Fibroblast of skin of left quadriceps (primary cell): ENCODE data around the gene TDRD1.

Experiments
- DNase-seq, 2 experiments: peaks; one replicate each; pipeline ENCODE4 v3.0.0-alpha.2; 2013; ENCODE audit warnings: low read depth in 2 of 2

Gene TDRD1

GRCh38 chr10:114176511-114176910 is 2.6 kb upstream of the TDRD1 start:
- DNase-seq: no peak

DNA sequence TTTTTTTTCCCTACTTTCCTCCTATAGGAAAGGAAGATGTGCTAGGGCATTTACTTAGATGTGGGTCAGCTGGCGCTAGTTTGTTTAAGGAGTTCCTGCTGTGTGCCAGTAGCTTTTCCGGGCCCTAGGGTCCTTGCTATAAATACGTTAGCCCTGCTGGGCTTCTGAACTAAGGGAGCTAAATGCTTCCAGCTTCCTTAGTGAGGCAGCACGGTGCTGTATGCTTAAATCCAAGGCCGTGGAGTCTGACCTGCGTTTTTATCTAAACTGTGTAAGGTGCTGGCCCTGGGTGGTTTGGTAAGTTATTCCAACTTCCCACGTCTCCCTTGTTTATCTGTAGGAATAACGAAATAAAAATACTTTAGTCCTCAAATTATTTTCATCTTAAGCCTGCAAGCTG is 594 bp downstream of the TDRD1 start:
- DNase-seq: no peak

- no peak for DNase-seq
Measured at GRCh38 chr10:114180937-114181336, 1.8 kb downstream of the TDRD1 start.

- no peak for DNase-seq
Measured at GRCh38 chr10:114181971-114182370, 2.8 kb downstream of the TDRD1 start.

- no peak for DNase-seq
Measured at GRCh38 chr10:114183563-114183962, 4.4 kb downstream of the TDRD1 start.

GRCh38 chr10:114184276-114184675 is 5.1 kb downstream of the TDRD1 start:
- DNase-seq: no peak

GRCh38 chr10:114188001-114188400 is 8.8 kb downstream of the TDRD1 start:
- DNase-seq: no peak

- DNase-seq: no peak
Measured at GRCh38 chr10:114188900-114189299, 9.7 kb downstream of the TDRD1 start.

DNA sequence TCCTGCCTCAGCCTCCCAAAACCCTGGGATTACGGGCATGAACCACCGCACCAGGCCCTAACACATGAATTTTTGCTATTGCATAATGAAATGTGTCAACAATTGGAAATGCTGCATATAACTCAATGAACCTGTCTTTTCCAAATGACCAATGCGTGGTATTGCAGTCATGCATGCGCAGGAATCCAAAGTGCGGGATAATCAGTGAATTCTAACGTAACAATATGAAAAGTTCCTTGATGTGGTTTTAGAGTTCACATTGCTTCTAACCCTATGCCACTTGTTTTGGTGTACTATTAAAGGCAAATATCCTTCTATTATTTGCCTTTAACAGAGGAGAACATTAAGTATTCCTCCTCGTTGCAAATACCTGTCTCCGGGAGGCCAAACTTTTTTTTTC is 10.5 kb downstream of the TDRD1 start:
- no peak for DNase-seq

- DNase-seq: no peak
Measured at GRCh38 chr10:114195079-114195478, 15.9 kb downstream of the TDRD1 start.

DNA sequence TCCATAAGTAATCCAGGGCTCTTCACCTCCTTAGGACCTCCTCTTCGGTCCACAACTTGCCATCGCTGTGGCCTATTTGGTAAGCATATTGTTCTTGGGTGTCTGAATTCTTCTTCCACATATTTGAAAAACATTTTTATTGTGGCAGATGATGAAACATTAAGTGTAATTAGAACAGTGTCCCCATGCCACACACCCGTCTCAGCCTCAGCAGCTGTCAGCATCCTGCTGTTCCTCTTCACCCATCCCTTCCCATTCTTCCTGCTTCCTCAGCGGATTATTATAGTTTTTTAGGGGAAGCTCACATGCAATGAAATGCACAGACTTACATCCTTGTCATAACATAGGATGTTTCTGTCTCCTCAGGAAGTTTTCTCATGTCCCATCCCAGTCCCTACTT is 20.1 kb downstream of the TDRD1 start:
- DNase-seq: no peak

DNA sequence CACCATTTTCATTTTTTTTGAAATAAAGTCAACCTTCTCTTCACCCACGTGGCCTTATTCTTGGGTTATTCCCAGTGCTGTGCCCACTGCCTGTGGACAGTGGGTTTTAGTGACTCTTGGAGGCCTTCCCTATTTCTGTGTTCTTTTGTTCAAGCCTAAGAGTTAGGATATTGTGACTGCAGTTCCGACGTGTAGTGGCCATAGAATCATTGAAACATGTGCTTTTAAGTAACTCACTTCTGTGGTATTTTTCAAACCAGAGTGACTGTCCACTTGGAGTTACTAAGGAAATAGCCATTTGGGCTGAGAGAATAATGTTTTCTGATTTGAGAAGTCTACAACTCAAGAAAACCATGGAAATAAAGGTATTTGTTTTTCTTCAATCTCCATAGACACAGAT is 23.7 kb downstream of the TDRD1 start:
- no peak for DNase-seq

- DNase-seq: no peak
Measured at GRCh38 chr10:114206902-114207301, 27.7 kb downstream of the TDRD1 start.

- no peak for DNase-seq
Measured at GRCh38 chr10:114207349-114207748, 28.2 kb downstream of the TDRD1 start.

GRCh38 chr10:114208351-114208750 is 29.2 kb downstream of the TDRD1 start:
- DNase-seq: no peak

DNA sequence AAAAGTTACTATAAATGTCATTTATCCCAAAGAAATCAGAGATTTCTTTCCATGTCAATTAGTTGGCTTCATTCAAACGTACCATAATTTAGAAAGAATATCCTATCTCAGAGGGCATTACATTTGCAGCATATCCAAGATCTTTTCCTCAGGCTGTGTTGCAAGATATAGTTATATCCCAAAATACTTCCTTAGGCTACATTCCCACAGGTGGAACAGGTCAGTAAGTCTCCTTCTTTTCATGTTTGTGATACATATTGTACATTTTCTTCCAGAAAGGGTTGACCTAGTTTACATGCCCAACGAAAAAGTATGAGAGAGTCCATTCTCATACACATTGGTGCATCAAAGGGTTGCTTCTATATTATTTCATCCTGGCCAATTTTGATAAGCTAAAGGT is 33.0 kb downstream of the TDRD1 start:
- no peak for DNase-seq

- DNase-seq: no peak
Measured at GRCh38 chr10:114215033-114215432, 35.9 kb downstream of the TDRD1 start.

GRCh38 chr10:114220281-114220680 is 41.1 kb downstream of the TDRD1 start:
- no peak for DNase-seq

DNA sequence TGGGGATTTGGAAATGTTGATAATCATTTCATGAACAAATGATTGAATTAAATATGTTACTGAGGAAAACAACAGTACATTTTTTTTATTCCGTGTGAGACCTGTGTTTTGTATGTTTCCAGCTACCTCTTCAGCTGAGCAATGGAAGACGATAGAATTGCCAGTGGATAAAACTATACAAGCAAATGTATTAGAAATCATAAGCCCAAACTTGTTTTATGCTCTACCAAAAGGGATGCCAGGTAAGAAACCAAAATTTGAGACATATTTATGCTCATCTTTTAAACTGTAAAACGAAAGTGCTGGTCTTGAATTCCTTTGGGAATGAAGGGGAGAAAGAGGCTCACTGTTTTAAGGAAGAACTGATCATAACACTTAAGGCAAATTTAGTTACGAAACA is 42.1 kb downstream of the TDRD1 start:
- no peak for DNase-seq

- no peak for DNase-seq
Measured at GRCh38 chr10:114223066-114223465, 43.9 kb downstream of the TDRD1 start.

DNA sequence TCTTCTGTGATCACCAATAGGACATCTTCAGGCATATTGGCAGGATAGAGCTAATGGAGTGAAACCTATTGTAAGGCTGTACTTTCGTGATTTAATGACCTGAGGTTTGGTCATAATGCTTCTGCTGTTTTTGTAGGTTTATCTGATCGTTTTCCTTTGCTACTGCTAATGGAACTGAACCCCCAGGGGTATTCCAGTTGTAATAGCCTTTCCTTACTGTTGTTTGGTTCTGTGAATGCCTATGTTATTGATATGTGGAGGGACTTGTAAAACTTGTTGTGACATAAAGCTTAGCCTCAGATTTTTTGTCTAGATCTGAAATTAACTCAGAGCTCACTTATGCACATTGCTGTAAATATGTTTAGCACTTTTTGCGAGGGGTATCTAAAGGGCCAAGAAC is 49.0 kb downstream of the TDRD1 start:
- DNase-seq: no peak

DNA sequence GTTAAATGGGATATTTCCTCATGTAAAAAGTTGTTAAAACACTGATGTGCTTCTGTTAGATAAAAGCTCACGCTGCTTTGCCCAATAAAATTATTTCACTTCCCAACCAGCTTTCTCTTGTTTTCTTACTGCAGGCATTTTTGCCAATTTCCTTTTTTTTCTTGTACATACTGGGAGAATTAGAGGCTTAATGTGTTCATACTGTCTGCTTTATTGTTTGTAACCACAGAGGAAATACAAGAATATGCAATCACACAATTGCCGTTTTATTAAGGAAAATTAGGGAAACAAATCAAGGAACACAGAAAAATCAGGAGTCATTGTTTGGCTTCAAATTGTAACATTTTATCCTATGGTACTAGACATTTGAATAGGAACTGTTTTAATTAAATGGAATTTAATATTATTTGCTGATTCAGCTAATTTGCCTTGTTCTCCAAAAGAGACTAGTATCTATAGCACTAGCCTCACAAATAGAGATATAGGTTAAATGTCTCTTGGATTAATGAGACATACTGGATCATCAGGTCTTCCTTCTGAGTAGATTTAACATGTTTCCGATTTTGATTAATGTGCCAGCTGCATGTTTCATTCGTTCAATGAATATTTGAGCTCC is 53.5 kb downstream of the TDRD1 start:
- no peak for DNase-seq

GRCh38 chr10:114233482-114233881 is 54.3 kb downstream of the TDRD1 start:
- DNase-seq: no peak

GRCh38 chr10:114234132-114234531 is 55.0 kb downstream of the TDRD1 start:
- no peak for DNase-seq
